Fibroblast of skin of left biceps (primary cell): Measurements from ENCODE around the gene GRAMD4.

Experiments
- DNase-seq, 2 experiments: peaks; one replicate each; pipeline ENCODE4 v3.0.0-alpha.2; 2013; ENCODE audit warnings: low read depth in 2 of 2

GRAMD4 gene

GRCh38 chr22:46688949-46689348 lies 68.8 kb downstream of the GRAMD4 start:
- DNase-seq, result no peak

- no peak for DNase-seq
These were observed 70.0 kb downstream of the GRAMD4 start for GRCh38 chr22:46690146-46690545.

- no peak for DNase-seq
These were observed 71.4 kb downstream of the GRAMD4 start for GRCh38 chr22:46691571-46691970.

GRCh38 chr22:46693634-46694415 lies 73.6 kb downstream of the GRAMD4 start:
- DNase-seq, result no peak

GRCh38 chr22:46694416-46695170 lies 74.4 kb downstream of the GRAMD4 start:
- DNase-seq, result no peak

GRCh38 chr22:46695346-46696228 lies 75.4 kb downstream of the GRAMD4 start:
- DNase-seq, result no peak

- no peak for DNase-seq
These were observed 76.0 kb downstream of the GRAMD4 start for GRCh38 chr22:46696229-46696518.

- DNase-seq, result no peak
These were observed 76.4 kb downstream of the GRAMD4 start for GRCh38 chr22:46696614-46697013.

GRCh38 chr22:46697811-46698515 lies 77.8 kb downstream of the GRAMD4 start:
- DNase-seq, result no peak

GRCh38 chr22:46699091-46699490 lies 78.9 kb downstream of the GRAMD4 start:
- DNase-seq, result no peak

GRCh38 chr22:46701262-46701661 lies 81.1 kb downstream of the GRAMD4 start:
- DNase-seq, result no peak

GRCh38 chr22:46703171-46703995 lies 83.2 kb downstream of the GRAMD4 start:
- no peak for DNase-seq

GRCh38 chr22:46703996-46704370 lies 83.8 kb downstream of the GRAMD4 start:
- no peak for DNase-seq

GRCh38 chr22:46706060-46706459 lies 85.9 kb downstream of the GRAMD4 start:
- no peak for DNase-seq

- no peak for DNase-seq
These were observed 87.1 kb downstream of the GRAMD4 start for GRCh38 chr22:46707305-46707704.

GRCh38 chr22:46707827-46708570 lies 87.8 kb downstream of the GRAMD4 start:
- DNase-seq, result no peak

- DNase-seq, result no peak
These were observed 88.7 kb downstream of the GRAMD4 start for GRCh38 chr22:46708766-46709330.

GRCh38 chr22:46710806-46711205 lies 90.6 kb downstream of the GRAMD4 start:
- DNase-seq, result no peak

- no peak for DNase-seq
These were observed 92.1 kb downstream of the GRAMD4 start for GRCh38 chr22:46712288-46712687.

- no peak for DNase-seq
These were observed 94.4 kb downstream of the GRAMD4 start for GRCh38 chr22:46714550-46714949.
